ENCODE results near the gene EXD2. TPM values are rescaled to one million over a fixed set of nuclear protein-coding genes. Genes with fewer than 3 reads are reported as not detected.

The EXD2 gene
- total RNA-seq, 1 experiment from 2014 or later = 26.2 TPM

DNA sequence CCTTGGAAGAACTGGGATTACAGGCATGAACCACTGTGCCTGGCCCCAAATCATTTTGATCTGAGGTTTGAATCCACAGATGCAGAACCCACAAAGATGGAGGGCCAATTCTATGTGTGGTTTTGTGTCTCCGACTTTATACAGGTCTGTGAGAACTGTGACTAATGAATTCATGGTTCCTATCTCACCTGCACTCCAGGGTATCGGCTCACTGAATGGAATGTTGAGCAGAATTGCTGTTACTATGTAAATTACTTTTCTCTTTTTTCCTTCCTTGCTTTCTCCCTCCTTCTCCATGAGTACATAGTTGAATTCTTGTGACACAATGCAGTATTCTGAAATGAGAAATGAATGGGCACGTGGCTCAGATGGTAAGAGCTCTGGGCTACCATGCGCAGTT lies 47.6 kb downstream of the EXD2 start:
- no peaks in the 10 kb centered on the region for H3K9me3 Mint-ChIP-seq
- POLR2A ChIA-PET = no interaction called here
- TF ChIP-seq, protein P1, sequence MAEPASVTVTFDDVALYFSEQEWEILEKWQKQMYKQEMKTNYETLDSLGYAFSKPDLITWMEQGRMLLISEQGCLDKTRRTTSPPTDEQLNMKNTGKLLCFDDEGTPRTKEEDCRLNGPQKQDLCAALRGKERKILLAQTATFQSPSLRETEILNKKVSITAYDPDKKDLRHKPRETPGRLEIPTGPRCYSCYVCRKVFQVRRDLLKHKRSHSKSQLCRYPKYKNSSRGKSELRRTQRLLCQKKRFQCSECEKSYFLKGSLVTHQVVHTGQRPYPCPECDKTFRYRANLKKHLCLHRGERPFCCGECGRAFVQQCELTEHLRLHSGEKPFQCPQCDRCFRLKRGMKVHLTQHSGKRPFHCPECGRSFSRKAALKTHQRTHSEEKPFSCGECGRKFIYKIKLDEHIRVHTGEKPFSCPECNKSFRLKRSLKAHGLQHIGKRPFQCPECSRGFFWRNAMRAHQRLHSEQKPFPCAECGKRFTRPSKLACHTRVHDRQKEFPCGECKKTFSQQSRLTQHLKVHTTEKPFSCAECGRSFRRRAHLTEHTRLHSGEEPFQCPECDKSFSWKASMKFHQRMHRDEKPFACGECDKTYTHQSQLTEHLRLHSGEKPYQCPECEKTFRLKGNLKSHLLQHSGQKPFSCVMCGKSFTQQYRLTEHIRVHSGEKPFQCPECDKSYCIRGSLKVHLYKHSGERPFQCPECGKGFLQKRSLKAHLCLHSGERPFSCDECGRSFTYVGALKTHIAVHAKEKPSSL (CRISPR knock-in tag; conservative IDR thresholded peaks at IDR 0.05) = no peak
- TF ChIP-seq JAZF1 (CRISPR knock-in tag; IDR thresholded peaks at IDR 0.05) = no peak
- no peak for TF ChIP-seq E2F4 (CRISPR knock-in tag; IDR thresholded peaks at IDR 0.05; ENCODE audit: borderline replicate concordance, low read depth)
- no peak for TF ChIP-seq ETV6 (CRISPR knock-in tag; IDR thresholded peaks at IDR 0.05)
- no peak for TF ChIP-seq MAX (CRISPR knock-in tag; IDR thresholded peaks at IDR 0.05)
- no peak for TF ChIP-seq JUN (CRISPR knock-in tag; IDR thresholded peaks at IDR 0.05)
- peaks cover 6% of the 10 kb centered on the region for H3K4me1 Mint-ChIP-seq
- H3K36me3 Mint-ChIP-seq = peaks cover 41% of the 10 kb centered on the region
- no peak for DNase-seq (ENCODE audit: low spot score)
- no peaks in the 10 kb centered on the region for H3K27me3 Mint-ChIP-seq (ENCODE audit: low read depth)
- no peak overlapping the region for H3K4me3 Mint-ChIP-seq
- peak; percentile 66 for ATAC-seq
- CTCF ChIA-PET = interaction anchor here (1.1 to 1.5 kb wide), 2 partner anchors 49 to 108 kb away, joined by 3 to 4 read pairs; no protein-coding TSS in a partner anchor
- no peak overlapping the region for H3K27ac Mint-ChIP-seq

GRCh38 chr14:69240527-69241173 lies 49.4 kb downstream of the EXD2 start:
- H3K27me3 Mint-ChIP-seq (ENCODE audit: low read depth) = no peaks in the 10 kb centered on the region
- ChIA-PET CTCF (interaction anchor here (0.5 to 4.3 kb wide), 5 partner anchors 14 to 219 kb away, joined by 3 to 27 read pairs (median 8); no protein-coding TSS in a partner anchor), POLR2A (no interaction called here)
- TF ChIP-seq FOXP1 (CRISPR knock-in tag; IDR thresholded peaks at IDR 0.05; ENCODE audit: borderline replicate concordance) (no peak), TP53 (CRISPR knock-in tag; IDR thresholded peaks at IDR 0.05) (no peak), OVOL2 (CRISPR knock-in tag; IDR thresholded peaks at IDR 0.05; ENCODE audit: borderline replicate concordance) (no peak), GABPB1 (CRISPR knock-in tag; IDR thresholded peaks at IDR 0.05) (no peak), NFE2L1 (CRISPR knock-in tag; IDR thresholded peaks at IDR 0.05) (no peak), ZMAT4 (CRISPR knock-in tag; IDR thresholded peaks at IDR 0.05) (no peak), ATF1 (CRISPR knock-in tag; IDR thresholded peaks at IDR 0.05) (no peak), CTCF (IDR thresholded peaks at IDR 0.05) (no peak)
- no peak overlapping the region for H3K27ac Mint-ChIP-seq
- peaks cover 6% of the 10 kb centered on the region for H3K4me1 Mint-ChIP-seq
- ATAC-seq (no peak), DNase-seq (ENCODE audit: low spot score) (no peak)
- peaks cover 33% of the 10 kb centered on the region for H3K36me3 Mint-ChIP-seq
- H3K9me3 Mint-ChIP-seq = no peaks in the 10 kb centered on the region
- no peak overlapping the region for H3K4me3 Mint-ChIP-seq

DNA sequence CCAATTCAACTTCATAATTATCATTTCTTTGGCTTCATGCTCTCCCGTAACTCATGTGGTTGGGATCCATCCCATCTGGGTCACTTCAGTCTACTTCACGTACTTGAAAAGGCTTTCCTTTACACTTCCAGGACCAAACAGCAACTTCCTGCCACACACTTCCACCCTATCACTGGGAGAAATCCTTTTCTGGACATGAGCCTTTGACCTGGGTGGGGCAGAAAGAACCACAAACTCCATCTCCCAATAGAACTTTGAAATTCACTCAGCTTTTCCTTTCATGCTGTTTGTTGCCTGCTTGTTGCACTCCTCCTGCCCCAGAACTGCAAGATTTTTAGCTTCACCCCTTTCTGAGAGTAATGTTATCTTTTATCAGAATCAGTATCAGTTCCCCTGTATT lies 50.3 kb downstream of the EXD2 start:
- Mint-ChIP-seq H3K4me1 (peaks cover 6% of the 10 kb centered on the region), H3K27me3 (ENCODE audit: low read depth) (no peaks in the 10 kb centered on the region), H3K27ac (0 out of 2 replicates have a peak overlapping the region, but pooled peaks have one; percentile 2), H3K36me3 (peaks cover 26% of the 10 kb centered on the region), H3K4me3 (no peak overlapping the region), H3K9me3 (no peaks in the 10 kb centered on the region)
- DNase-seq (ENCODE audit: low spot score) (no peak), ATAC-seq (no peak)
- POLR2A ChIA-PET = no interaction called here
- TF ChIP-seq SMAD4 (CRISPR knock-in tag; IDR thresholded peaks at IDR 0.05) (no peak), E2F4 (CRISPR knock-in tag; IDR thresholded peaks at IDR 0.05; ENCODE audit: borderline replicate concordance, low read depth) (no peak), CBFB (CRISPR knock-in tag; IDR thresholded peaks at IDR 0.05; ENCODE audit: low read depth) (no peak), HMGA2 (CRISPR knock-in tag; IDR thresholded peaks at IDR 0.05) (no peak), NFYB (CRISPR knock-in tag; conservative IDR thresholded peaks at IDR 0.05; ENCODE audit: low read depth) (no peak), TEAD4 (CRISPR knock-in tag; IDR thresholded peaks at IDR 0.05) (no peak), USF2 (CRISPR knock-in tag; IDR thresholded peaks at IDR 0.05) (no peak), NFE2L1 (CRISPR knock-in tag; IDR thresholded peaks at IDR 0.05) (no peak), OVOL2 (CRISPR knock-in tag; IDR thresholded peaks at IDR 0.05; ENCODE audit: borderline replicate concordance) (no peak), GABPB1 (CRISPR knock-in tag; IDR thresholded peaks at IDR 0.05) (no peak)
- TF ChIP-seq, protein P2, sequence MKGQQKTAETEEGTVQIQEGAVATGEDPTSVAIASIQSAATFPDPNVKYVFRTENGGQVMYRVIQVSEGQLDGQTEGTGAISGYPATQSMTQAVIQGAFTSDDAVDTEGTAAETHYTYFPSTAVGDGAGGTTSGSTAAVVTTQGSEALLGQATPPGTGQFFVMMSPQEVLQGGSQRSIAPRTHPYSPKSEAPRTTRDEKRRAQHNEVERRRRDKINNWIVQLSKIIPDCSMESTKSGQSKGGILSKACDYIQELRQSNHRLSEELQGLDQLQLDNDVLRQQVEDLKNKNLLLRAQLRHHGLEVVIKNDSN (CRISPR knock-in tag; IDR thresholded peaks at IDR 0.05) = no peak
- CTCF ChIA-PET = interaction anchor here (1.4 to 4.3 kb wide), 8 partner anchors 9 to 218 kb away, joined by 4 to 27 read pairs (median 8); no protein-coding TSS in a partner anchor
